DMS153 treated with DMSO at 0.1 percent for 48 hours (cell line): ENCODE data around the gene ELOA.
"Not testable (repeated sequence)": the region's sequence is repeated elsewhere in the genome, so short reads cannot be mapped to it uniquely, and the experiment has no call there.

Experiments used
- DNase-seq: peaks from one replicate; lab custom pipeline; 2025; ENCODE audit not compliant: unreplicated experiment; lab: John Stamatoyannopoulos, UW

The ELOA gene

GRCh38 chr1:23732363-23733224, 10.7 kb upstream of the ELOA start:
- DNase-seq: no peak

- DNase-seq: not testable (repeated sequence)
Measured at GRCh38 chr1:23733281-23733680, 10.0 kb upstream of the ELOA start.

GRCh38 chr1:23736437-23737134, 6.7 kb upstream of the ELOA start:
- no peak for DNase-seq

- DNase-seq: no peak
Measured at GRCh38 chr1:23741609-23742008, 1.7 kb upstream of the ELOA start.

GRCh38 chr1:23742670-23743286, 493 bp upstream of the ELOA start:
- peak; percentile 16 for DNase-seq

GRCh38 chr1:23745515-23745914, 2.2 kb downstream of the ELOA start:
- DNase-seq: no peak

GRCh38 chr1:23748016-23748415, 4.7 kb downstream of the ELOA start:
- no peak for DNase-seq

- peak; percentile 6 for DNase-seq
Measured at GRCh38 chr1:23751050-23751814, 8.0 kb downstream of the ELOA start.

GRCh38 chr1:23751815-23752200, 8.5 kb downstream of the ELOA start:
- no peak for DNase-seq

- DNase-seq: no peak
Measured at GRCh38 chr1:23752909-23753308, 9.6 kb downstream of the ELOA start.

GRCh38 chr1:23756676-23757075, 13.4 kb downstream of the ELOA start:
- DNase-seq: no peak

GRCh38 chr1:23757812-23758211, 14.5 kb downstream of the ELOA start:
- no peak for DNase-seq

- DNase-seq: no peak
Measured at GRCh38 chr1:23759277-23759676, 16.0 kb downstream of the ELOA start.

GRCh38 chr1:23763041-23763577, 19.8 kb downstream of the ELOA start:
- DNase-seq: no peak

- no peak for DNase-seq
Measured at GRCh38 chr1:23768733-23769132, 25.5 kb downstream of the ELOA start.

- peak; percentile 31 for DNase-seq
Measured at GRCh38 chr1:23772049-23772853, 29.0 kb downstream of the ELOA start.

GRCh38 chr1:23772854-23773242, 29.6 kb downstream of the ELOA start:
- DNase-seq: no peak

GRCh38 chr1:23774174-23774880, 31.1 kb downstream of the ELOA start:
- no peak for DNase-seq

GRCh38 chr1:23776217-23776616, 32.9 kb downstream of the ELOA start:
- no peak for DNase-seq
